GM12864 (cell line): Measurements from ENCODE around the gene USHBP1.
A peak's percentile ranks its signal among the peaks of the same experiment; 100 is the strongest.

ENCODE experiments used
- DNase-seq: peaks from one replicate; pipeline ENCODE4 v3.0.0-alpha.2; 2011; ENCODE audit warnings: low read depth
- H3K4me3 ChIP-seq: 2 replicates; pipeline ENCODE4 v1.5.1; 2011; ENCODE audit warnings: mild to moderate bottlenecking, low read depth, low read length, control low read depth
- CTCF ChIP-seq: IDR thresholded peaks from 2 replicates; pipeline ENCODE4 v1.5.1; 2011; ENCODE audit warnings: low read depth, mild to moderate bottlenecking, moderate library complexity, low read length, control low read depth, inconsistent platforms; ENCODE audit errors: missing control alignments

Gene USHBP1

GRCh38 chr19:17209126-17210036, 55.2 kb downstream of the USHBP1 start:
- DNase-seq = peak; percentile 47
- no peak overlapping the region for H3K4me3 ChIP-seq
- TF ChIP-seq CTCF = no peak

- no peak for DNase-seq
- TF ChIP-seq CTCF = no peak
- no peak overlapping the region for H3K4me3 ChIP-seq
These were observed 57.6 kb downstream of the USHBP1 start for GRCh38 chr19:17206736-17207581.

- TF ChIP-seq CTCF = peak; percentile 81
- H3K4me3 ChIP-seq = no peak overlapping the region
- no peak for DNase-seq
These were observed 59.1 kb downstream of the USHBP1 start for GRCh38 chr19:17205237-17206140.

- no peak for TF ChIP-seq CTCF
- DNase-seq = no peak
- H3K4me3 ChIP-seq = no peak overlapping the region
These were observed 61.8 kb downstream of the USHBP1 start for GRCh38 chr19:17202713-17203112.

- H3K4me3 ChIP-seq = no peak overlapping the region
- no peak for TF ChIP-seq CTCF
- DNase-seq = no peak
These were observed 62.3 kb downstream of the USHBP1 start for GRCh38 chr19:17202249-17202648.

- no peak for TF ChIP-seq CTCF
- DNase-seq = no peak
- no peak overlapping the region for H3K4me3 ChIP-seq
These were observed 64.0 kb downstream of the USHBP1 start for GRCh38 chr19:17200408-17201079.
